GM06990 (cell line): ENCODE data around the gene ALDH16A1.

Experiments used
- DNase-seq: peaks from one replicate; pipeline ENCODE4 v3.0.0-alpha.2; 2011; ENCODE audit not compliant: insufficient read length; ENCODE audit errors: extremely low read depth
- H3K27me3 ChIP-seq: replicated peaks from 2 replicates; pipeline ENCODE4 v1.6.0; 2011; ENCODE audit warnings: low read length; ENCODE audit not compliant: control insufficient read depth, insufficient read depth
- H3K36me3 ChIP-seq: 2 replicates; pipeline ENCODE4 v1.5.1; 2011; ENCODE audit warnings: low read length; ENCODE audit not compliant: control insufficient read depth, insufficient read depth
- H3K4me3 ChIP-seq: replicated peaks from 2 replicates; pipeline ENCODE4 v1.5.1; 2011; ENCODE audit warnings: low read depth, mild to moderate bottlenecking, control low read depth, low read length
- CTCF ChIP-seq: IDR thresholded peaks from 2 replicates; pipeline ENCODE4 v1.5.1; 2011; ENCODE audit warnings: low read length, control low read depth, mild to moderate bottlenecking, inconsistent platforms; ENCODE audit not compliant: insufficient read depth, poor library complexity, severe bottlenecking

ALDH16A1 gene

GRCh38 chr19:49434907-49435583 is 18.0 kb upstream of the ALDH16A1 start:
- Histone ChIP-seq H3K4me3 (no peak overlapping the region), H3K27me3 (peaks cover 1% of the 10 kb centered on the region; the same call in 1 of the 2 replicates), H3K36me3 (no peaks in the 10 kb centered on the region)
- DNase-seq, result no peak
- TF ChIP-seq CTCF, result no peak

GRCh38 chr19:49435670-49436069 is 17.4 kb upstream of the ALDH16A1 start:
- TF ChIP-seq CTCF, result no peak
- Histone ChIP-seq H3K36me3 (no peaks in the 10 kb centered on the region), H3K27me3 (peaks cover 1% of the 10 kb centered on the region; the same call in 1 of the 2 replicates), H3K4me3 (no peak overlapping the region)
- no peak for DNase-seq

DNA sequence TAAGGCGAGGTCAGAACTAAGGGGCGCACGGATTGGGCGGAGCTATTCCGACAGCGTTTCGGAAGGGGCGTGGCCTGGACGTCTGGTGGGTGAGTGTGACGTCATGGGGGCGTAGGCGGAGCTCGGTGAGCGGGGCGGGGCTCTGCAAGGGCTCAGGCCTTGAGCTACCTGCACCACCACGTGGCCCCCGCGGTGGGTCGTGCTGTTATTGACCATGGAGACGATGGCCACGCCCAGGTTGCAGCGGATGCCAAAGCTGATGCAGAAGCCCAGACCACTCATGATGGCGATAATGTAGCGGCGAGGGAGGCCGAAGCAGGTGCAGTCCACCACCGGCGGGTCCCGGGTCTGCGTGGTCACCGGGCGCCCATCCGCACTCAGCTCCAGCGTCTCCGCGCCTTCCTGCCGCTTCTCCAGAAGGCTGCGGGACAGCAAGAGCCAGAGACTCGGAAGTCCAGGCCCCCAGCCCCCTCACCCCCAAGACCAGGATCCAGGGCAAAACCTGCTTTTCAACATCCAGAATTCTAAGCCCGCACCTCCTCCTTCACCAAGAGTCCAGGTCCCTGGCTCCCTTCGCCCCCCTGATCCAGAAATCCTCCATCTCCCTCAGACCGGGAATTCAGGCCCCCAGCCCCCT is 16.5 kb upstream of the ALDH16A1 start:
- no peak for TF ChIP-seq CTCF

DNA sequence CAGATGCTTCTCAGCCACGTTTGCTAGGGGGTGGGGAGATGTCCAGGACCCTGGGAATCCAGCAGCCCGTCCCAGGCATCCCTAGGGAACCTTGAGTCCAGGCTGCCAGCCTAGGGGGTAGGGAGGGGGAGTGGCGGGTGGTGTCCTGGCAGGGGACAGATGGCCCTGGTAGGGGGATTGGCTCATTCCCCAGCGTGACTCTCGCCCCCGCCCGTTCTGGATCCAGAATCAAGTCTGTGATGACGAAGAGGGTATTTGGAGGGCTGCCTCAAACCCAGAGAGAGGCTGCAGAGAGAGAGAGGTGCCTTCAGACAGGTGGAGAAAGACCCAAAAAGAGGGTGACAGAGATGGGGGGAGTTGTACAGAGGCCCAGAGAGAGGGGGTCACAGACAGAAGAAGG is 15.8 kb upstream of the ALDH16A1 start:
- Histone ChIP-seq H3K36me3 (no peaks in the 10 kb centered on the region), H3K27me3 (peaks cover 3% of the 10 kb centered on the region; the same call in 1 of the 2 replicates), H3K4me3 (no peak overlapping the region)
- no peak for DNase-seq
- no peak for TF ChIP-seq CTCF

More for the DNA sequence above, 16.5 kb upstream of the ALDH16A1 start:
- Histone ChIP-seq H3K4me3 (no peak overlapping the region), H3K27me3 (peaks cover 3% of the 10 kb centered on the region; the same call in 1 of the 2 replicates), H3K36me3 (no peaks in the 10 kb centered on the region)
- peak; percentile 72 for DNase-seq

GRCh38 chr19:49438261-49438660 is 14.8 kb upstream of the ALDH16A1 start:
- Histone ChIP-seq H3K36me3 (no peaks in the 10 kb centered on the region), H3K4me3 (no peak overlapping the region), H3K27me3 (peaks cover 3% of the 10 kb centered on the region; the same call in 1 of the 2 replicates)
- no peak for DNase-seq
- no peak for TF ChIP-seq CTCF
